GM23338 (cell line): ENCODE results near the gene PRR33. TPM values are rescaled to one million over a fixed set of nuclear protein-coding genes. Genes with fewer than 3 reads are reported as not detected.

Source experiments
- ATAC-seq: fragments of 200-7000 bp; cut with Tn5 transposase; 3 replicates; pipeline ENCODE4 v1.9.1; 2020
- DNase-seq: peaks from one replicate; pipeline ENCODE4 v3.0.0-alpha.2; 2015; ENCODE audit warnings: low spot score
- H2AFZ ChIP-seq: fragments of 200-600 bp; sonication (generic); 2 replicates; pipeline ENCODE4 v1.8.0; 2016; ENCODE audit warnings: antibody characterized with exemption, mild to moderate bottlenecking, moderate library complexity
- H3F3A ChIP-seq: fragments of 200-600 bp; sonication (generic); replicated peaks from 2 replicates; pipeline ENCODE4 v1.8.0; 2017; ENCODE audit warnings: antibody characterized with exemption, mixed run types, low read depth
- H3K27ac ChIP-seq: fragments of 200-600 bp; sonication (generic); 2 replicates; pipeline ENCODE4 v1.6.1; 2016; ENCODE audit warnings: low read depth
- H3K27me3 ChIP-seq: fragments of 200-600 bp; sonication (generic); 2 replicates; pipeline ENCODE4 v1.8.0; 2016; ENCODE audit warnings: mild to moderate bottlenecking, mixed run types, moderate library complexity; ENCODE audit not compliant: insufficient read depth
- H3K36me3 ChIP-seq: fragments of 200-600 bp; sonication (generic); 2 replicates; pipeline ENCODE4 v1.8.0; 2016; ENCODE audit warnings: mild to moderate bottlenecking; ENCODE audit not compliant: insufficient read depth
- H3K4me1 ChIP-seq: fragments of 200-600 bp; sonication (generic); 2 replicates; pipeline ENCODE4 v1.8.0; 2016; ENCODE audit warnings: mild to moderate bottlenecking, moderate library complexity; ENCODE audit not compliant: insufficient read depth
- H3K4me2 ChIP-seq: fragments of 200-600 bp; sonication (generic); 2 replicates; pipeline ENCODE4 v1.7.1; 2017; ENCODE audit warnings: mixed run types
- H3K4me3 ChIP-seq: fragments of 200-600 bp; sonication (generic); 2 replicates; pipeline ENCODE4 v1.6.1; 2016; ENCODE audit warnings: mixed run types
- H3K79me2 ChIP-seq: fragments of 200-600 bp; sonication (generic); replicated peaks from 2 replicates; pipeline ENCODE4 v1.8.0; 2017; ENCODE audit warnings: mild to moderate bottlenecking; ENCODE audit not compliant: insufficient read depth
- H3K9me2 ChIP-seq: fragments of 200-600 bp; sonication (generic); 2 replicates; pipeline ENCODE4 v1.8.0; 2017; ENCODE audit not compliant: insufficient read depth
- H4K20me1 ChIP-seq: fragments of 200-600 bp; sonication (generic); replicated peaks from 2 replicates; pipeline ENCODE4 v1.8.0; 2017; ENCODE audit warnings: mild to moderate bottlenecking; ENCODE audit not compliant: insufficient read depth
- H3K27ac Mint-ChIP-seq: 2 replicates; pipeline ENCODE4 v1.8.0; 2020; ENCODE audit warnings: inconsistent platforms, mild to moderate bottlenecking, moderate library complexity, mixed read lengths
- H3K27me3 Mint-ChIP-seq: 3 replicates; pipeline ENCODE4 v1.8.0; 2022; ENCODE audit warnings: low read depth, mild to moderate bottlenecking, moderate library complexity, mixed read lengths, inconsistent platforms; ENCODE audit not compliant: insufficient read depth, poor library complexity
- H3K36me3 Mint-ChIP-seq: 3 replicates; pipeline ENCODE4 v1.8.0; 2021; ENCODE audit warnings: low read depth, mild to moderate bottlenecking, inconsistent platforms, moderate library complexity, mixed read lengths
- H3K4me1 Mint-ChIP-seq: 3 replicates; pipeline ENCODE4 v1.8.0; 2020; ENCODE audit warnings: mild to moderate bottlenecking, inconsistent platforms, mixed read lengths
- H3K4me3 Mint-ChIP-seq: 3 replicates; pipeline ENCODE4 v1.8.0; 2021; ENCODE audit warnings: moderate library complexity, mild to moderate bottlenecking, inconsistent platforms, mixed read lengths
- H3K9me3 Mint-ChIP-seq: 3 replicates; pipeline ENCODE4 v1.8.0; 2020; ENCODE audit warnings: moderate library complexity, mild to moderate bottlenecking, inconsistent platforms, mixed read lengths
- CREB1 ChIP-seq: fragments of 250-450 bp; sonication (Bioruptor Pico); IDR thresholded peaks from 2 replicates; pipeline ENCODE4 v1.5.0; 2020; ENCODE audit warnings: low read depth, mild to moderate bottlenecking, moderate library complexity
- CTCF ChIP-seq, 2 experiments: fragments of 200-600 bp in 1 of 2; sonication (generic) in 1 of 2; conservative IDR thresholded peaks; 2 replicates each; pipeline versions ENCODE4 v1.5.1 to v1.6.1; 2016 to 2017; ENCODE audit warnings: antibody characterized with exemption in 2 of 2, low read depth in 2 of 2, mild to moderate bottlenecking in 2 of 2, moderate library complexity in 1 of 2
- ETS1 ChIP-seq: IDR thresholded peaks from 2 replicates; pipeline ENCODE4 v1.6.1; 2016; ENCODE audit warnings: antibody characterized with exemption
- EZH2 ChIP-seq: fragments of 200-600 bp; sonication (generic); IDR thresholded peaks from one replicate; pipeline ENCODE4 v1.8.0; 2017; ENCODE audit warnings: antibody characterized with exemption, mild to moderate bottlenecking, low read depth; ENCODE audit not compliant: unreplicated experiment
- EZH2phosphoT487 ChIP-seq: fragments of 200-600 bp; sonication (generic); IDR thresholded peaks from one replicate; pipeline ENCODE4 v1.8.1; 2018; ENCODE audit warnings: antibody characterized with exemption; ENCODE audit not compliant: unreplicated experiment
- JUNB ChIP-seq: IDR thresholded peaks from one replicate; pipeline ENCODE4 v1.6.1; 2016; ENCODE audit warnings: antibody characterized with exemption; ENCODE audit not compliant: unreplicated experiment
- NANOG ChIP-seq: IDR thresholded peaks from 2 replicates; pipeline ENCODE4 v1.6.1; 2016; ENCODE audit warnings: antibody characterized with exemption, borderline replicate concordance
- POLR2AphosphoS5 ChIP-seq: IDR thresholded peaks from 2 replicates; pipeline ENCODE4 v1.6.1; 2016; ENCODE audit warnings: antibody characterized with exemption, low read depth
- REST ChIP-seq: IDR thresholded peaks from one replicate; pipeline ENCODE4 v1.6.1; 2018; ENCODE audit warnings: antibody characterized with exemption; ENCODE audit not compliant: unreplicated experiment
- STAT1 ChIP-seq: IDR thresholded peaks from one replicate; pipeline ENCODE4 v1.6.1; 2016; ENCODE audit warnings: antibody characterized with exemption; ENCODE audit not compliant: unreplicated experiment
- ZNF114 ChIP-seq: fragments of 250-450 bp; sonication (Bioruptor Pico); IDR thresholded peaks from 2 replicates; pipeline ENCODE4 v1.5.0; 2020; ENCODE audit warnings: mild to moderate bottlenecking, moderate library complexity
- ZNF331 ChIP-seq: fragments of 250-450 bp; sonication (Bioruptor Pico); IDR thresholded peaks from 2 replicates; pipeline ENCODE4 v1.5.0; 2020; ENCODE audit warnings: low read depth, mild to moderate bottlenecking, moderate library complexity
- ZNF462 ChIP-seq: fragments of 250-450 bp; sonication (Bioruptor Pico); IDR thresholded peaks from 2 replicates; pipeline ENCODE4 v1.5.0; 2020; ENCODE audit warnings: mild to moderate bottlenecking, moderate library complexity
- polyA plus RNA-seq: library from polyadenylated mRNA; unstranded; fragments of >200 nt; fragmentation: Nextera tagmentation; extraction: Ambion mirVana; gene quantifications from 2 replicates; pipeline ENCODE4 v1.2.1, GENCODE V29; 2016
- total RNA-seq: library from RNA; depleted of rRNA; stranded (reverse); fragments of >200 nt; shearing (Covaris generic); gene quantifications from 2 replicates; pipeline ENCODE4 v1.2.3, GENCODE V29; 2014

The PRR33 gene
- total and polyA plus RNA-seq, 2 experiments from 2014 or later, result not detected

GRCh38 chr11:1931341-1932104 is 39.8 kb upstream of the PRR33 start:
- no peaks in the 10 kb centered on the region for H3K4me1 ChIP-seq
- no peak overlapping the region for H3K4me3 Mint-ChIP-seq
- TF ChIP-seq STAT1 (no peak), NANOG (no peak), JUNB (no peak), CTCF (conservative IDR thresholded peaks at IDR 0.05; ENCODE audit: low read depth in 2 of 2) (no peak), ZNF462 (no peak), ETS1 (no peak), EZH2 (no peak), ZNF331 (CRISPR knock-in tag) (no peak), REST (no peak), POLR2AphosphoS5 (no peak), CREB1 (CRISPR knock-in tag) (no peak), EZH2phosphoT487 (no peak), ZNF114 (no peak)
- no peak overlapping the region for H2AFZ ChIP-seq
- no peak overlapping the region for H3K27ac ChIP-seq
- H3K4me3 ChIP-seq, result no peak overlapping the region
- ATAC-seq, result no peak
- no peaks in the 10 kb centered on the region for H3K36me3 ChIP-seq
- no peak overlapping the region for H3K4me2 ChIP-seq
- H3K27ac Mint-ChIP-seq, result no peak overlapping the region
- H4K20me1 ChIP-seq, result no peaks in the 10 kb centered on the region
- H3K27me3 ChIP-seq, result no peaks in the 10 kb centered on the region
- no peak for DNase-seq
- H3K27me3 Mint-ChIP-seq, result peaks cover 17% of the 10 kb centered on the region
- H3K36me3 Mint-ChIP-seq, result no peaks in the 10 kb centered on the region
- no peaks in the 10 kb centered on the region for H3F3A ChIP-seq
- 0 out of 3 replicates have a peak, but pooled peaks cover 5% of the 10 kb centered on the region for H3K4me1 Mint-ChIP-seq
- H3K9me3 Mint-ChIP-seq, result no peaks in the 10 kb centered on the region
- no peaks in the 10 kb centered on the region for H3K79me2 ChIP-seq
- no peaks in the 10 kb centered on the region for H3K9me2 ChIP-seq
